ENCODE data around the gene TSPAN32.

GRCh38 chr11:2343502-2343901 lies 41.7 kb downstream of the TSPAN32 start:
- TF ChIP-seq, protein P1, sequence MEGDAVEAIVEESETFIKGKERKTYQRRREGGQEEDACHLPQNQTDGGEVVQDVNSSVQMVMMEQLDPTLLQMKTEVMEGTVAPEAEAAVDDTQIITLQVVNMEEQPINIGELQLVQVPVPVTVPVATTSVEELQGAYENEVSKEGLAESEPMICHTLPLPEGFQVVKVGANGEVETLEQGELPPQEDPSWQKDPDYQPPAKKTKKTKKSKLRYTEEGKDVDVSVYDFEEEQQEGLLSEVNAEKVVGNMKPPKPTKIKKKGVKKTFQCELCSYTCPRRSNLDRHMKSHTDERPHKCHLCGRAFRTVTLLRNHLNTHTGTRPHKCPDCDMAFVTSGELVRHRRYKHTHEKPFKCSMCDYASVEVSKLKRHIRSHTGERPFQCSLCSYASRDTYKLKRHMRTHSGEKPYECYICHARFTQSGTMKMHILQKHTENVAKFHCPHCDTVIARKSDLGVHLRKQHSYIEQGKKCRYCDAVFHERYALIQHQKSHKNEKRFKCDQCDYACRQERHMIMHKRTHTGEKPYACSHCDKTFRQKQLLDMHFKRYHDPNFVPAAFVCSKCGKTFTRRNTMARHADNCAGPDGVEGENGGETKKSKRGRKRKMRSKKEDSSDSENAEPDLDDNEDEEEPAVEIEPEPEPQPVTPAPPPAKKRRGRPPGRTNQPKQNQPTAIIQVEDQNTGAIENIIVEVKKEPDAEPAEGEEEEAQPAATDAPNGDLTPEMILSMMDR (conservative IDR thresholded peaks at IDR 0.05; ENCODE audit: low read length): no peak
- no peak for TF ChIP-seq EZH2phosphoT487 (IDR thresholded peaks at IDR 0.05; ENCODE audit: borderline replicate concordance, low read depth, low read length)
